Neural progenitor cell (in vitro differentiated cells): Measurements from ENCODE around the gene GCK.

ENCODE experiments used
- CTCF ChIP-seq: fragments of 200-600 bp; sonication (generic); IDR thresholded peaks from 2 replicates; pipeline ENCODE4 v1.5.1; 2017; ENCODE audit warnings: antibody characterized with exemption, mild to moderate bottlenecking
- EZH2 ChIP-seq: fragments of 200-600 bp; sonication (generic); IDR thresholded peaks from 2 replicates; pipeline ENCODE4 v1.6.1; 2017; ENCODE audit warnings: antibody characterized with exemption, mild to moderate bottlenecking, moderate library complexity
- EZH2phosphoT487 ChIP-seq: fragments of 200-600 bp; sonication (generic); IDR thresholded peaks from 2 replicates; pipeline ENCODE4 v1.6.1; 2017; ENCODE audit warnings: antibody characterized with exemption

- TF ChIP-seq EZH2phosphoT487 = no peak
- no peak for TF ChIP-seq CTCF
- no peak for TF ChIP-seq EZH2
Measured at GRCh38 chr7:44232396-44232795, 43.2 kb upstream of the GCK start.
